Smooth muscle cell (in vitro differentiated cells): ENCODE data around the gene DGKB. TPM values are rescaled to one million over a fixed set of nuclear protein-coding genes. Genes with fewer than 3 reads are reported as not detected.

Source experiments
- DNase-seq: peaks from one replicate; lab custom pipeline; 2025; ENCODE audit not compliant: unreplicated experiment; lab: John Stamatoyannopoulos, UW
- H2AFZ ChIP-seq: fragments of 200-600 bp; sonication (generic); 2 replicates; pipeline ENCODE4 v1.6.0; 2016; ENCODE audit warnings: antibody characterized with exemption, low read depth, mild to moderate bottlenecking
- H3F3A ChIP-seq: fragments of 200-600 bp; sonication (generic); 2 replicates; pipeline ENCODE4 v1.6.0; 2017; ENCODE audit warnings: antibody characterized with exemption, low read depth
- H3K27ac ChIP-seq: fragments of 200-600 bp; sonication (generic); 2 replicates; pipeline ENCODE4 v1.5.1; 2016; ENCODE audit warnings: low read depth, mild to moderate bottlenecking
- H3K27me3 ChIP-seq: fragments of 200-600 bp; sonication (generic); 2 replicates; pipeline ENCODE4 v1.6.1; 2016; ENCODE audit warnings: low read depth, mild to moderate bottlenecking
- H3K36me3 ChIP-seq: fragments of 200-600 bp; sonication (generic); 2 replicates; pipeline ENCODE4 v1.5.1; 2016; ENCODE audit warnings: low read depth
- H3K4me1 ChIP-seq: fragments of 200-600 bp; sonication (generic); 2 replicates; pipeline ENCODE4 v1.5.1; 2016; ENCODE audit warnings: low read depth
- H3K4me2 ChIP-seq: fragments of 200-600 bp; sonication (generic); 2 replicates; pipeline ENCODE4 v1.6.0; 2016; ENCODE audit warnings: mild to moderate bottlenecking
- H3K4me3 ChIP-seq: fragments of 200-600 bp; sonication (generic); 2 replicates; pipeline ENCODE4 v1.5.1; 2016; ENCODE audit warnings: mild to moderate bottlenecking
- H3K79me2 ChIP-seq: fragments of 200-600 bp; sonication (generic); 2 replicates; pipeline ENCODE4 v1.6.0; 2016; ENCODE audit warnings: low read depth, mild to moderate bottlenecking
- H3K9ac ChIP-seq: fragments of 200-600 bp; sonication (generic); 2 replicates; pipeline ENCODE4 v1.6.0; 2016; ENCODE audit warnings: low read depth
- H3K9me3 ChIP-seq: fragments of 200-600 bp; sonication (generic); replicated peaks from 2 replicates; pipeline ENCODE4 v1.5.1; 2016; ENCODE audit warnings: low read depth
- H4K20me1 ChIP-seq: fragments of 200-600 bp; sonication (generic); 2 replicates; pipeline ENCODE4 v1.6.0; 2016; ENCODE audit warnings: low read depth
- WGBS: methylation state at CpG from one replicate; pipeline ENCODE4 v1.1.7; 2016; ENCODE audit warnings: low lambda C conversion rate; 5-methylcytosine and 5-hydroxymethylcytosine counted together
- polyA plus RNA-seq: library from polyadenylated mRNA; unstranded; fragments of >200 nt; fragmentation: Nextera tagmentation; extraction: Ambion mirVana; gene quantifications from 2 replicates; pipeline ENCODE4 v1.2.1, GENCODE V29; 2016
- total RNA-seq: library from RNA; depleted of rRNA; stranded (reverse); fragments of >200 nt; gene quantifications from 2 replicates; pipeline ENCODE4 v1.2.3, GENCODE V29; 2014
- TF ChIP-seq, protein P1 (sequence below): fragments of 200-600 bp; sonication (generic); IDR thresholded peaks from 2 replicates; pipeline ENCODE4 v1.5.1; 2017; ENCODE audit warnings: borderline replicate concordance, mild to moderate bottlenecking, antibody characterized with exemption; ENCODE audit not compliant: insufficient read depth, poor library complexity, severe bottlenecking

Gene DGKB
- total and polyA plus RNA-seq, 2 experiments from 2014 or later: not detected

- WGBS: 97% methylated on average over 5 of the region's 5 CpGs
Observed at GRCh38 chr7:14177876-14178275, 724.7 kb downstream of the DGKB start.

DNA sequence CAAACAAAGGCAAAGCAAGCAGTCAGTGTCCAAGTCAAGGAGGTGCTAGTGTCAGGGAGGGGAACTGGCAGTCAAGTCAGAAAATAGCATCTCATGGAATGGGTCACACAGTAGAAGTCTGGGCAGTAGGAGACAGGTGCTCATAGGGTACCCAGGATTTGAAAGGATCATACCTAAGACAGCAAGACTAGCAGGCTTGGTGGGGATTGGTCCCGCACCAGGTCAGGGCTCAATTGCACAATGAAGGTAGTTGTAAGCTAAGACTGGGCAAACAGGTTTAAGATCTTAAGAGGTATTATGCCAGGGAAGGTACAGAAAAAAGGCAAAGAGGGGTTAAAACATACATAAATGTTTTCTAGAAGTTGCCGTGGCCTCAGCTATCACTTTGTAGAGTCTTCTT, 731.7 kb downstream of the DGKB start:
- Histone ChIP-seq H3F3A (no peaks in the 10 kb centered on the region), H3K4me2 (no peak overlapping the region), H3K27me3 (no peaks in the 10 kb centered on the region), H4K20me1 (no peaks in the 10 kb centered on the region), H3K4me1 (no peaks in the 10 kb centered on the region), H3K9me3 (no peaks in the 10 kb centered on the region), H3K9ac (no peak overlapping the region), H2AFZ (no peak overlapping the region), H3K4me3 (no peak overlapping the region), H3K27ac (no peak overlapping the region), H3K36me3 (no peaks in the 10 kb centered on the region), H3K79me2 (no peaks in the 10 kb centered on the region)
- whole genome bisulfite sequencing: 92% methylated on average over 2 of the region's 2 CpGs
- TF ChIP-seq, protein P1, sequence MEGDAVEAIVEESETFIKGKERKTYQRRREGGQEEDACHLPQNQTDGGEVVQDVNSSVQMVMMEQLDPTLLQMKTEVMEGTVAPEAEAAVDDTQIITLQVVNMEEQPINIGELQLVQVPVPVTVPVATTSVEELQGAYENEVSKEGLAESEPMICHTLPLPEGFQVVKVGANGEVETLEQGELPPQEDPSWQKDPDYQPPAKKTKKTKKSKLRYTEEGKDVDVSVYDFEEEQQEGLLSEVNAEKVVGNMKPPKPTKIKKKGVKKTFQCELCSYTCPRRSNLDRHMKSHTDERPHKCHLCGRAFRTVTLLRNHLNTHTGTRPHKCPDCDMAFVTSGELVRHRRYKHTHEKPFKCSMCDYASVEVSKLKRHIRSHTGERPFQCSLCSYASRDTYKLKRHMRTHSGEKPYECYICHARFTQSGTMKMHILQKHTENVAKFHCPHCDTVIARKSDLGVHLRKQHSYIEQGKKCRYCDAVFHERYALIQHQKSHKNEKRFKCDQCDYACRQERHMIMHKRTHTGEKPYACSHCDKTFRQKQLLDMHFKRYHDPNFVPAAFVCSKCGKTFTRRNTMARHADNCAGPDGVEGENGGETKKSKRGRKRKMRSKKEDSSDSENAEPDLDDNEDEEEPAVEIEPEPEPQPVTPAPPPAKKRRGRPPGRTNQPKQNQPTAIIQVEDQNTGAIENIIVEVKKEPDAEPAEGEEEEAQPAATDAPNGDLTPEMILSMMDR: no peak
- no peak for DNase-seq

More at GRCh38 chr7:14177876-14178275, 724.7 kb downstream of the DGKB start:
- H3K9ac ChIP-seq: no peak overlapping the region
- no peaks in the 10 kb centered on the region for H3K79me2 ChIP-seq
- no peaks in the 10 kb centered on the region for H3K36me3 ChIP-seq
- H2AFZ ChIP-seq: no peak overlapping the region
- H4K20me1 ChIP-seq: no peaks in the 10 kb centered on the region
- H3K4me3 ChIP-seq: no peak overlapping the region
- TF ChIP-seq, protein P1: no peak
- no peaks in the 10 kb centered on the region for H3K27me3 ChIP-seq
- no peak overlapping the region for H3K27ac ChIP-seq
- H3K4me1 ChIP-seq: no peaks in the 10 kb centered on the region
- no peaks in the 10 kb centered on the region for H3K9me3 ChIP-seq
- H3K4me2 ChIP-seq: no peak overlapping the region
- H3F3A ChIP-seq: no peaks in the 10 kb centered on the region
- no peak for DNase-seq

DNA sequence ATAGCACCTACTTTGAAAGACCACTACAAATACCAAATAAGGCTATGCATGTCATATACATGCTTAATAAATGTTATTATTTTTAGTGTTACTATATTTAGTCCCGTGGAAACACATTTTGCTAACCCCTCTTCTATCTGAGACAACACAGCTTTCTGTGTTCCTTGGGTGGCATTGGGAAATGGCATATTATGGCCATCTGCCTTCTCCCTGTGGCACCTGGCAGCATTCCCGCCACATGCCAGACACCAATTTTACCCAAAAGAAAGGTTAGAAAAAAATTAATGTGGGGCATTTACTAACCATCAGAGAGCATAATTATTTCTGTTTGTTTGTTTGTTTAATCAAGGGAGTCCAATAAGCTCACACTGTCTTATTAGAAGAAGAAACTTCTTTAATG, 744.4 kb downstream of the DGKB start:
- H2AFZ ChIP-seq: no peak overlapping the region
- H3K4me2 ChIP-seq: no peak overlapping the region
- H3K27me3 ChIP-seq: no peaks in the 10 kb centered on the region
- H3K9me3 ChIP-seq: no peaks in the 10 kb centered on the region
- H3K36me3 ChIP-seq: no peaks in the 10 kb centered on the region
- WGBS: 92% methylated on average over 2 of the region's 2 CpGs
- no peak overlapping the region for H3K4me3 ChIP-seq
- no peaks in the 10 kb centered on the region for H3F3A ChIP-seq
- H3K27ac ChIP-seq: no peak overlapping the region
- no peaks in the 10 kb centered on the region for H3K4me1 ChIP-seq
- no peaks in the 10 kb centered on the region for H3K79me2 ChIP-seq
- no peaks in the 10 kb centered on the region for H4K20me1 ChIP-seq
- TF ChIP-seq, protein P1: no peak
- H3K9ac ChIP-seq: no peak overlapping the region
- no peak for DNase-seq

DNA sequence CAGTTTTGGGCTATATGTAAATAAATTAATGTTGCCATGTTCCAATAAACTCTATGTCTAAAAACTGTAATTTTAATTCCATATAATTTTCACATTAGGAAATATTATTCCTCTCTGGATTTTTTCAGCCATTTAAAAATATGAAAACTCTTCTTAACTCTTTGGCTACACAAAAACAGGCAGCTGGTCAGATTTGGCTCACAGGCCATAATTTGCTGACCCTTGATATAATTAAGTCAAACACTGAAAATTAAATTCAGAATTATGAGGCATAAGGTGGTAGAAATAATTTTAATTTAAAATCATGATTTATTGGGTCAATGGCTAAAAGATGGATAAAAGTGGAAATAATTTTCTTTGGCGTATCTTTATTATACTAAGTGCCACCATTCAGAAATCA, 746.1 kb downstream of the DGKB start:
- Histone ChIP-seq H3K36me3 (no peaks in the 10 kb centered on the region), H3K27me3 (no peaks in the 10 kb centered on the region), H3K79me2 (no peaks in the 10 kb centered on the region), H3K9me3 (no peaks in the 10 kb centered on the region), H3F3A (no peaks in the 10 kb centered on the region), H3K27ac (no peak overlapping the region), H3K9ac (no peak overlapping the region), H2AFZ (no peak overlapping the region), H3K4me3 (no peak overlapping the region), H3K4me2 (no peak overlapping the region), H3K4me1 (no peaks in the 10 kb centered on the region), H4K20me1 (no peaks in the 10 kb centered on the region)
- WGBS: 100% methylated on average over 1 of the region's 1 CpG
- no peak for DNase-seq
- TF ChIP-seq, protein P1: no peak
